ENCODE measurements around the gene CRYL1.
"Not testable (repeated sequence)": the region's sequence is repeated elsewhere in the genome, so short reads cannot be mapped to it uniquely, and the experiment has no call there.

The CRYL1 gene

GRCh38 chr13:20438801-20439200 lies 86.9 kb downstream of the CRYL1 start:
- no peak overlapping the region for H3K9ac ChIP-seq (ENCODE audit: low read length)
- no peak overlapping the region for H3K27ac ChIP-seq (ENCODE audit: low read depth, low read length)
- H3K4me2 ChIP-seq (ENCODE audit: low read depth, low read length, poor library complexity, severe bottlenecking), result no peak overlapping the region
- no peaks in the 10 kb centered on the region for H3K36me3 ChIP-seq (ENCODE audit: low read length)
- no peaks in the 10 kb centered on the region for H3F3A ChIP-seq (ENCODE audit: insufficient read depth)
- H2AFZ ChIP-seq (ENCODE audit: low read depth, low read length, severe bottlenecking), result no peak overlapping the region
- H3K9me2 ChIP-seq (replicated peaks; ENCODE audit: insufficient read depth, low read length), result no peaks in the 10 kb centered on the region
- H3K27me3 ChIP-seq (ENCODE audit: low read length), result no peaks in the 10 kb centered on the region
- no peaks in the 10 kb centered on the region for H3K9me3 ChIP-seq (ENCODE audit: insufficient read depth, low read length)
- TF ChIP-seq EZH2phosphoT487 (conservative IDR thresholded peaks at IDR 0.05; ENCODE audit: low read length), result no peak
- TF ChIP-seq, protein P1, sequence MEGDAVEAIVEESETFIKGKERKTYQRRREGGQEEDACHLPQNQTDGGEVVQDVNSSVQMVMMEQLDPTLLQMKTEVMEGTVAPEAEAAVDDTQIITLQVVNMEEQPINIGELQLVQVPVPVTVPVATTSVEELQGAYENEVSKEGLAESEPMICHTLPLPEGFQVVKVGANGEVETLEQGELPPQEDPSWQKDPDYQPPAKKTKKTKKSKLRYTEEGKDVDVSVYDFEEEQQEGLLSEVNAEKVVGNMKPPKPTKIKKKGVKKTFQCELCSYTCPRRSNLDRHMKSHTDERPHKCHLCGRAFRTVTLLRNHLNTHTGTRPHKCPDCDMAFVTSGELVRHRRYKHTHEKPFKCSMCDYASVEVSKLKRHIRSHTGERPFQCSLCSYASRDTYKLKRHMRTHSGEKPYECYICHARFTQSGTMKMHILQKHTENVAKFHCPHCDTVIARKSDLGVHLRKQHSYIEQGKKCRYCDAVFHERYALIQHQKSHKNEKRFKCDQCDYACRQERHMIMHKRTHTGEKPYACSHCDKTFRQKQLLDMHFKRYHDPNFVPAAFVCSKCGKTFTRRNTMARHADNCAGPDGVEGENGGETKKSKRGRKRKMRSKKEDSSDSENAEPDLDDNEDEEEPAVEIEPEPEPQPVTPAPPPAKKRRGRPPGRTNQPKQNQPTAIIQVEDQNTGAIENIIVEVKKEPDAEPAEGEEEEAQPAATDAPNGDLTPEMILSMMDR (IDR thresholded peaks at IDR 0.05; ENCODE audit: insufficient read depth, low read length, poor library complexity, severe bottlenecking), result no peak
- no peaks in the 10 kb centered on the region for H4K20me1 ChIP-seq (ENCODE audit: low read depth, low read length)
- no peak overlapping the region for H3K4me3 ChIP-seq (ENCODE audit: insufficient read depth, low read length, poor library complexity, severe bottlenecking)
- no peaks in the 10 kb centered on the region for H3K79me2 ChIP-seq (ENCODE audit: insufficient read depth, low read length)

DNA sequence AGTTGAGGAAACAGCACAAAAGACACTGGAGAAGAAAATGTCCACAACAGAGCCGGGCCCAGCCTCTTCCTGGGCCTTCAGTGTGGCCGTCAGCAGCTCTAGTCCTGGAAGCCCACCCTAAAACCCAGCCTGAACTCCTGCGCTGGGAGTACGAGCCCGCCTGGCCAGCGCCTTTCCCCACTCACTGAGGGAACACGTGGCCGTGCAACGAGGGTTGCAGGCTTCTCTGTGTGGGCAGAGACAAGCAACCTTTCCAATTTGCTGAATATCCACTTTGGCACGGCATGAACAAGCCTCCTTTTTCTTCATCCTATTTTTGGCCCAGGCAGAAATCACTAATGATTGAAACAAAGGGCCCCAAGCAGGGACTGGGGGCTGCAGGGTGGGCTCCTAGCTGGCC lies 89.2 kb downstream of the CRYL1 start:
- no peaks in the 10 kb centered on the region for H3K36me3 ChIP-seq (ENCODE audit: low read length)
- no peak overlapping the region for H3K27ac ChIP-seq (ENCODE audit: low read depth, low read length)
- H3K4me2 ChIP-seq (ENCODE audit: low read depth, low read length, poor library complexity, severe bottlenecking), result no peak overlapping the region
- H3F3A ChIP-seq (ENCODE audit: insufficient read depth), result no peaks in the 10 kb centered on the region
- H3K4me3 ChIP-seq (ENCODE audit: insufficient read depth, low read length, poor library complexity, severe bottlenecking), result no peak overlapping the region
- H4K20me1 ChIP-seq (ENCODE audit: low read depth, low read length), result no peaks in the 10 kb centered on the region
- H3K79me2 ChIP-seq (ENCODE audit: insufficient read depth, low read length), result no peaks in the 10 kb centered on the region
- TF ChIP-seq, protein P1 (IDR thresholded peaks at IDR 0.05; ENCODE audit: insufficient read depth, low read length, poor library complexity, severe bottlenecking), result no peak
- no peak for TF ChIP-seq EZH2phosphoT487 (conservative IDR thresholded peaks at IDR 0.05; ENCODE audit: low read length)
- no peaks in the 10 kb centered on the region for H3K9me2 ChIP-seq (replicated peaks; ENCODE audit: insufficient read depth, low read length)
- H3K9ac ChIP-seq (ENCODE audit: low read length), result no peak overlapping the region
- H3K9me3 ChIP-seq (ENCODE audit: insufficient read depth, low read length), result no peaks in the 10 kb centered on the region
- no peak overlapping the region for H2AFZ ChIP-seq (ENCODE audit: low read depth, low read length, severe bottlenecking)
- no peaks in the 10 kb centered on the region for H3K27me3 ChIP-seq (ENCODE audit: low read length)

DNA sequence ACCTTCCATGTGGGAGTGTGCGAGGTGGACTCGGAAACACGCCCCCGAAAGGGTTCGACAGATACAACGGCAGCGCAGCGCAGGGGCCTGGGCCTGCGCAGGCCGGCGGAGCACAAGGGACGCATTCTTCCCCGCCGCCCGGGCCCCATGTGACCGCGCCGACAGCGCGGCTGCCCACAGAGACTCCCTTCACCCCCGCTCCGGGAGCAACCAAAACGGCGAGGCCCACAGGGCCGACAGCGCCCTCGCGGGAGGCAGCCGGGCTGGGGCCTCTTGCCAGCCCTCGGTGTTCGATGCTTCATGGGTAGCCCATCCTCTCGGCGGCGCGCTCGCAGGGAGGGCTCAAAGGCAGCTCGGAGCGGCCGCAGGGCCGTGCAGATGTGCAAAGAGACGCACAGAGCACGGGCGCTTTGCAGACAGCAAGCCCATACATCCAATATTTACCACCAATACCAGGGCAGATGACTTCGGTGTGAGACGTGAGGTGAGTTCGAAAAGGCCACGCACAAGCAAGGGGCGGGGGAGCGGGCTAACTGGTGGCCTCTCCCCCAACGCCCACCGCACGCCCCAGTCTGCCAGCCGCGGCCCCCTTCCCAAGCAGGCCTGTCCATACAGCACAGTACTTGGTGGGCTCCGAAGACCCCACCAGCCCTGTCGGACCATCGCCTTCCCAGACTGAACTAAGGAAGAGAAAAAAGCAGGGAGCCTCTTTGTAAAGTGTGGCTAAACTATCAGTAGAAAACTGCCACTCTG lies 89.9 kb downstream of the CRYL1 start:
- H2AFZ ChIP-seq (ENCODE audit: low read depth, low read length, severe bottlenecking), result no peak overlapping the region
- no peak overlapping the region for H3K27ac ChIP-seq (ENCODE audit: low read depth, low read length)
- H3K27me3 ChIP-seq (ENCODE audit: low read length), result no peaks in the 10 kb centered on the region
- no peak overlapping the region for H3K4me3 ChIP-seq (ENCODE audit: insufficient read depth, low read length, poor library complexity, severe bottlenecking)
- H3F3A ChIP-seq (ENCODE audit: insufficient read depth), result no peaks in the 10 kb centered on the region
- H3K9me2 ChIP-seq (replicated peaks; ENCODE audit: insufficient read depth, low read length), result no peaks in the 10 kb centered on the region
- H3K4me2 ChIP-seq (ENCODE audit: low read depth, low read length, poor library complexity, severe bottlenecking), result no peak overlapping the region
- no peak for TF ChIP-seq EZH2phosphoT487 (conservative IDR thresholded peaks at IDR 0.05; ENCODE audit: low read length)
- TF ChIP-seq, protein P1 (IDR thresholded peaks at IDR 0.05; ENCODE audit: insufficient read depth, low read length, poor library complexity, severe bottlenecking), result no peak
- no peaks in the 10 kb centered on the region for H3K9me3 ChIP-seq (ENCODE audit: insufficient read depth, low read length)
- no peaks in the 10 kb centered on the region for H3K79me2 ChIP-seq (ENCODE audit: insufficient read depth, low read length)
- H4K20me1 ChIP-seq (ENCODE audit: low read depth, low read length), result no peaks in the 10 kb centered on the region
- H3K9ac ChIP-seq (ENCODE audit: low read length), result no peak overlapping the region
- no peaks in the 10 kb centered on the region for H3K36me3 ChIP-seq (ENCODE audit: low read length)

- not testable (repeated sequence) for H3K27me3 ChIP-seq (ENCODE audit: low read length); H3K79me2 ChIP-seq (ENCODE audit: insufficient read depth, low read length); H3F3A ChIP-seq (ENCODE audit: insufficient read depth)
These were observed 91.4 kb downstream of the CRYL1 start for GRCh38 chr13:20434210-20434609.

More at GRCh38 chr13:20434210-20434609, 91.4 kb downstream of the CRYL1 start:
- not testable (repeated sequence) for H3K9ac ChIP-seq (ENCODE audit: low read length); H3K9me2 ChIP-seq (replicated peaks; ENCODE audit: insufficient read depth, low read length); H3K27ac ChIP-seq (ENCODE audit: low read depth, low read length); H3K4me3 ChIP-seq (ENCODE audit: insufficient read depth, low read length, poor library complexity, severe bottlenecking); H3K4me2 ChIP-seq (ENCODE audit: low read depth, low read length, poor library complexity, severe bottlenecking); H2AFZ ChIP-seq (ENCODE audit: low read depth, low read length, severe bottlenecking); H3K36me3 ChIP-seq (ENCODE audit: low read length); H3K9me3 ChIP-seq (ENCODE audit: insufficient read depth, low read length); H4K20me1 ChIP-seq (ENCODE audit: low read depth, low read length)

Measured in SU-DHL-6 (cell line).